HFFc6 (cell line): ENCODE data around the gene ZSCAN10. TPM values are rescaled to one million over a fixed set of nuclear protein-coding genes. Genes with fewer than 3 reads are reported as not detected.
"Not testable (repeated sequence)": the region's sequence is repeated elsewhere in the genome, so short reads cannot be mapped to it uniquely, and the experiment has no call there.

ENCODE experiments used
- DNase-seq: peaks from one replicate; pipeline ENCODE4 v3.0.0-alpha.2; 2018
- H3K27ac Mint-ChIP-seq: 2 replicates; pipeline ENCODE4 v1.8.0; 2020; ENCODE audit warnings: mild to moderate bottlenecking, mixed read lengths
- H3K27me3 Mint-ChIP-seq: 2 replicates; pipeline ENCODE4 v1.8.0; 2021; ENCODE audit warnings: mild to moderate bottlenecking, moderate library complexity, mixed read lengths; ENCODE audit not compliant: insufficient read depth
- H3K36me3 Mint-ChIP-seq: 2 replicates; pipeline ENCODE4 v1.8.0; 2021; ENCODE audit warnings: low read depth, mixed read lengths
- H3K4me1 Mint-ChIP-seq: 2 replicates; pipeline ENCODE4 v1.8.0; 2020; ENCODE audit warnings: low read depth, mixed read lengths
- H3K4me3 Mint-ChIP-seq: 2 replicates; pipeline ENCODE4 v1.8.0; 2020; ENCODE audit warnings: mild to moderate bottlenecking, moderate library complexity, mixed read lengths
- H3K9me3 Mint-ChIP-seq: 2 replicates; pipeline ENCODE4 v1.8.0; 2020; ENCODE audit warnings: mild to moderate bottlenecking, mixed read lengths
- CTCF ChIP-seq: fragments of 200-600 bp; sonication (generic); IDR thresholded peaks from 2 replicates; pipeline ENCODE4 v1.5.0; 2021; ENCODE audit warnings: antibody characterized with exemption, mild to moderate bottlenecking
- total RNA-seq, 6 experiments: library from RNA; stranded (reverse); fragmentation: NEBNext Ultra II Directional; extraction: Animal tissue kit (Norgen Biotek cat#: 25700); gene quantifications; 2 replicates in 1 of 6; 3 replicates in 5 of 6; pipeline ENCODE4 v1.2.3, GENCODE V29; 2021

ZSCAN10 gene
- total RNA-seq, 6 experiments from 2014 or later: not detected

GRCh38 chr16:3057181-3058138, 41.6 kb downstream of the ZSCAN10 start:
- no peak for DNase-seq
- no peak for TF ChIP-seq CTCF
- Mint-ChIP-seq H3K27ac (no peak overlapping the region), H3K27me3 (peaks cover 1% of the 10 kb centered on the region; the same call in 1 of the 2 replicates), H3K36me3 (no peaks in the 10 kb centered on the region), H3K9me3 (no peaks in the 10 kb centered on the region), H3K4me3 (no peak overlapping the region), H3K4me1 (peaks cover 8% of the 10 kb centered on the region)

- TF ChIP-seq CTCF: no peak
- DNase-seq: no peak
- Mint-ChIP-seq H3K36me3 (no peaks in the 10 kb centered on the region), H3K27me3 (peaks cover 4% of the 10 kb centered on the region), H3K27ac (no peak overlapping the region), H3K4me3 (no peak overlapping the region), H3K9me3 (no peaks in the 10 kb centered on the region), H3K4me1 (peaks cover 8% of the 10 kb centered on the region)
Observed at GRCh38 chr16:3056336-3057180, 42.5 kb downstream of the ZSCAN10 start.

GRCh38 chr16:3055734-3056115, 43.4 kb downstream of the ZSCAN10 start:
- not testable (repeated sequence) for DNase-seq, H3K27ac Mint-ChIP-seq, H3K9me3 Mint-ChIP-seq, H3K4me1 Mint-ChIP-seq, H3K4me3 Mint-ChIP-seq, H3K36me3 Mint-ChIP-seq, H3K27me3 Mint-ChIP-seq

- TF ChIP-seq CTCF: no peak
- Mint-ChIP-seq H3K4me3 (no peak overlapping the region), H3K27ac (no peak overlapping the region), H3K36me3 (no peaks in the 10 kb centered on the region), H3K4me1 (peaks cover 8% of the 10 kb centered on the region), H3K27me3 (peaks cover 13% of the 10 kb centered on the region), H3K9me3 (no peaks in the 10 kb centered on the region)
- no peak for DNase-seq
Observed at GRCh38 chr16:3054965-3055733, 43.9 kb downstream of the ZSCAN10 start.

- not testable (repeated sequence) for DNase-seq, H3K36me3 Mint-ChIP-seq, H3K4me3 Mint-ChIP-seq, H3K4me1 Mint-ChIP-seq, H3K9me3 Mint-ChIP-seq, H3K27ac Mint-ChIP-seq
- peaks cover 17% of the 10 kb centered on the region for H3K27me3 Mint-ChIP-seq
Observed at GRCh38 chr16:3053330-3053710, 45.8 kb downstream of the ZSCAN10 start.

GRCh38 chr16:3052571-3053329, 46.3 kb downstream of the ZSCAN10 start:
- not testable (repeated sequence) for H3K9me3 Mint-ChIP-seq, DNase-seq, H3K4me1 Mint-ChIP-seq, H3K27ac Mint-ChIP-seq, H3K4me3 Mint-ChIP-seq, H3K36me3 Mint-ChIP-seq
- H3K27me3 Mint-ChIP-seq: peaks cover 21% of the 10 kb centered on the region
